CD1c-positive myeloid dendritic cell (primary cell): ENCODE results near the gene CDCP1.
A peak's percentile ranks its signal among the peaks of the same experiment; 100 is the strongest.

Experiments
- DNase-seq: peaks from one replicate; pipeline ENCODE4 v3.0.0-alpha.2; 2016; ENCODE audit errors: extremely low spot score

Gene CDCP1

DNA sequence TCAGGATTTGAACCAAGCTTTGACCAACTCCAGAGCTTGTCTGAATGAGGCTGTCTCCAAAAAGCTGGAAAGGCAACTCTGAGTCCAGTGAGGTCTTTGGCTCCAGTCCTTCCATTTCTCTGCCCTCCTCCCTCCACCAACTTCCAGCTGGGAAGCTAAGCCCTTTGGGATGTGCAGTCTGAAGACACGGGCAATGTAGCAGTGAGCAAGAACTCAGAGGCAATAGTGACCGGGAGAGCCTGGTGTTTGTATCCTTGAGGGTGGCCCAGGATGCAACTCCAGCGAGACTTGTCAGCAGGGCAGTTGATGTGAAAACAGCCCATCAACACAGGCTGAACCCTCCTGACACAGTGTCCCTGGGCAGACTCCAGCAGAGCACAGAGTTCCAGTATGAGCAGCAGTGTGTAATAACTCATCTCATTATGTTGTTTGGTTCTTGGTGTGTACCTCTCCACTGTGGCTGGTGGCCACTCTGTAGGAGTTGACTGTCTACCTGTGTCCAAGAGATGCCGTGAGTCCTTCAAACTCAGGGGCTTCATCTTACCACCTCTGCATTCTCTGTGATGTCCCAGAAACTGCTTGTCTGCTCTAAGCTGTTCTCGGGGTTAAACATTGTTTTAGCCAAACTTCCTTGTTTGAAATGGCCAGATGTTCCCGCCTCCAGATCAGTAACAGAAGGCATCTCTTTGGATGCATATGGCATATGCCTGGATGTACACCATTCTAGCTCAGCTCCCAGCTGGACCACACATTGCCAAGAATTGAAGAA, 6.6 kb downstream of the CDCP1 start:
- DNase-seq, result no peak

DNA sequence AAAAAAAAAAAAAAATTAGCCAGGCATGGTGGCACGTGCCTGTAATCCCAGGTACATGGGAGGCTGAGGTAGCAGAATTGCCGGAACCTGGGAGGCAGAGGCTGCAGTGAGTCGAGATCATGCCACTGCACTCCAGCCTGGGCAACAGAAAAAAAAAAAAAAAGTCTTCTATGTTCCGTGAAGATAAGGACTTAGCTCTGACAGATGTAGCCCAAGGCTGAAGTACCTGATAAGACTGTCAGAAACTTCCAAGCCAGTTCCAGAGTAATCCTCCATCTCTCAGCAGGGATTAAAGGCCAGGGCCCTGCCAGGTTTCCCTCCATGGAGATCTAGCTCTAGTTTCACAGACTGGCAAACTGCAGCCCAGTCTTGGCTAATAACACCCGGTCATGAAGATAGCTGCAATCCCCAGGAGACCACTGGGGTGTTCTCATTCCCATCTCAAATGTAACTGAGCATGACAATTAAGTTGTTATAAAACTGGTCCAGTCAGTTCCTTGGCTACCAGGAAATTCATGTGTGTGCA, 8.5 kb downstream of the CDCP1 start:
- no peak for DNase-seq

DNA sequence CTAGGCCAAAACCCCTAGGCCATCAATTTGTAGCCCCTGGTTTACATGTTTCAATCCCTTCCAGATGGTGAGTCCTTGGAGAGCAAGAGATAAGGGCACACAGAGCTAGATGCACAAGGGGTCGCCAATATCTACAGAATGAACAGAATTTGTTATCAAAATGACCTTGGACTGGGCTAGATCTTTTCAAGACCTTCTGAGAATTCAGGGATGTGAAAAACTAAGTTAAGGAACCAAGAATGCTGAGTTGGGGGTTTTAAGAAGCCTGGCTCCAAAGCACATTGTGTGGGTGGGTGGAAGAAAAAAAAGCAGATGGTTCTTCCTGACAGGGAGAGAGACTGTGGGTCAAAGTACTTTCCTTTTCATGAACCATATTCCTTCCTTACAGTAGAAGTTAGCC, 10.2 kb downstream of the CDCP1 start:
- DNase-seq, result peak; percentile 93

DNA sequence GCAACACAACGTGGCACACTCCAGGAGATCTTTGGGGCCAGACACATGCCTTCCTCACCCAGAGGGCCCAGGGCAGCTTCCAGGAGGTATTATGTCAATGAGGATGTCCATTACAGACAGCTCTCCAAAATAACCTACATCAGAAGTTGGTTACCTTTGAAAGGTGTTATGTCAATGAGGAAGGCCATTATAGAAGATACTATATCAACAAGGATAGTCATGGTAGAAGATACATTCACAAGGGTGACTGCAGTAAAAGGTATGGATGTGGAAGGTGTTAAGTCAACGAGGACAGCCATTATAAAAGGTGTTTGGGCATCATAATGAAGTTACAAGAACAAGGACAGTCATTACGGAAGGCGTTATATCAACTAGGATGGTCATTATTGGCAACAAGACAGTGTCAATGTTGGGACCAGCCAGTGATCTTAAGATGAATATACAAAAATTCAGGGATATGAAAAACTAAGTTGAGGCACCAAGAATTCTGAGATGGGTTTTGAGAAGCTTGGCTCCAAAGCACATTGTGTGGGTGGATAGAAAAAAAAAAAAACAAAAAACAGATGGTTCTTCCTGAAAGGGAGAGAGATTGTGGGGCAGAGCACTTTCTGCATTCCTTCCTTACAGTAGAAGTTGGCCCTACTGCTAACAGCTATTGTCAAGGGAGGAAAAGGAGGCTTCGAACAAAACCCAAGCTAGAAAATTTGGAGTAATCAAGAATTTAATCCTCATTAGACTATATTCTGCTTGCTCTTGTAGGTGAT, 11.2 kb downstream of the CDCP1 start:
- DNase-seq, result no peak

DNA sequence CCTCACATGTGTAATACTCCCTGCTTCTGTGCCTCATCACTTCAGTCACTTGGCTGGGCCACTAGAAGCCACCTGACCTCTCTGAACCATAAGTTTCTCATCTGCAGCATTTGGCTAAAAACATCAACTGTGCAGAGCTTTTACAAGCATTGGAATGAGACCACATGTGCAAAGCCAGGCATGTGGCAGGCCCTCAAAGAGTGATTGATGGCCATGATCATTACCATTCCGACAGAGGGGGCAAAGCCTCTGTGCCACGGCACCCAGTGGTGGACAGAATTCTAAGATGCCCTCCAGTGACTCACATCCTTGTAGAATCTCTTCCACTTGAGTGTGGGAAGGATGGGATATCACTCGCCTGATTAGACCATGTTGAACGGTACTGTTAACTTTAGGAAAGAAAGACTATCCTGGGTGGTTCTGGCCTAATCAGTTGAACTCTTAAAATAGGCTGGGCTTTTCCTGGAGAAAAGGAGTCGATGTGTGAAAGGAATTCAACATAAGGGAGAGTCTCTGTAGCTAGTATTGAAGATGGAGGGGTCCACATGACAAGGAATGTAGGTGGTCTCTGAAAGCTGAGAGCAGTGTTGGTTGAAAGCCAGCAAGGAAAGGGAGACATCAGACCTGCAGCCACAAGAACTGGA, 13.5 kb downstream of the CDCP1 start:
- DNase-seq, result no peak

DNA sequence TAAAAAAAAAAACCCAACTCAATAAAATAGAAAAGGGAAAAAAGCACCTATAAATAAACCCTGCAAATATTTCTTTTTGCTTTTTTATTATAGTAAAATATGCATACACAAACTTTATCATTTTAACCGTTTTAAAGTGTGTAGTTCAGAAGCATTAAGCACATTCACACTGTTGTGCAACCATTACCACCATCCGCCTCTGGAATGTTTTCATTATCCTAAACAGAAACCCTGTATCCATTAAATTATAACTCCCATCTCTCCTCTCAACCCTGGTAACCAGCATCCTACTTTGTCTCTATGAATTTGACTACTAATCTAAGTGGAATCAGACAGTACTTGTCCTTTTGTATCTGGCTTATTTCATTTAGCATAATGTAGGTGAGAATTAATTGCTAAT, 15.0 kb downstream of the CDCP1 start:
- no peak for DNase-seq

DNA sequence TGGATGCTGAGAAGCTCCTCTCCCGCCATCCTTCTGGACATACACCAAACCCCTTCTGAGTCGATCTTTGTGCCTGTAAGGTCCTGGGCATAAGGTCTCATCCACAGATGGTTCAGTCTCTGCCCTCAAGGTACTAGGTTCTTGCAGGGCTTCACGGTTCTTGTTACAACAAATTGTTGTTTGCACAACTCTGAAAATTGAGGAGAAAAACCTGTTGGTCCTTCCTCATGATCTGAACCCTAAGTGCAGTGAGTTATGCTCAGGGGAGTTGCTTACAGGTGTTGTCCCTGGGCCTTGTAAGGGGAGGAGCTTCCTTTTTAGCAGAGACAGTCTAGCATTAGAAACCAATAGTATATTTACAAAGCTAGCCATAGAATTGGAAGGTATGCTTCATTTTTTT, 15.7 kb downstream of the CDCP1 start:
- no peak for DNase-seq

DNA sequence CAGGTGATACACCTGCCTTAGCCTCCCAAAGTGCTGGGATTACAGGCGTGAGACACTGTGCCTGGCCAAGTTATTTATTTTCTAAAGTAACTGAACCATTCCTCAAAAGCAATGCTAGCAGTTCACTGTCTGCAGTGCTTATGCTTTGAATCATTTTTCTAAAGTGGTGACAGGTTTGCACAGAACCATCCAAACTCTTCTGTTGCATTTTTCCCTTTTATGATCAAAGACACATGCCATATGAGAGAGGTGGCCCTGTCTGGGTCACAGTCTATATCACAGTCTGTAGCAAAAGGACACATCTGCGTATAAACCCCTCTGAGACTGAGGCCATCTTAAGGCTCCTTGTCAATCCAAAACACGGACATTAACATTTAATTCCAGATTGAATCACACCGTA, 17.2 kb downstream of the CDCP1 start:
- DNase-seq, result no peak

DNA sequence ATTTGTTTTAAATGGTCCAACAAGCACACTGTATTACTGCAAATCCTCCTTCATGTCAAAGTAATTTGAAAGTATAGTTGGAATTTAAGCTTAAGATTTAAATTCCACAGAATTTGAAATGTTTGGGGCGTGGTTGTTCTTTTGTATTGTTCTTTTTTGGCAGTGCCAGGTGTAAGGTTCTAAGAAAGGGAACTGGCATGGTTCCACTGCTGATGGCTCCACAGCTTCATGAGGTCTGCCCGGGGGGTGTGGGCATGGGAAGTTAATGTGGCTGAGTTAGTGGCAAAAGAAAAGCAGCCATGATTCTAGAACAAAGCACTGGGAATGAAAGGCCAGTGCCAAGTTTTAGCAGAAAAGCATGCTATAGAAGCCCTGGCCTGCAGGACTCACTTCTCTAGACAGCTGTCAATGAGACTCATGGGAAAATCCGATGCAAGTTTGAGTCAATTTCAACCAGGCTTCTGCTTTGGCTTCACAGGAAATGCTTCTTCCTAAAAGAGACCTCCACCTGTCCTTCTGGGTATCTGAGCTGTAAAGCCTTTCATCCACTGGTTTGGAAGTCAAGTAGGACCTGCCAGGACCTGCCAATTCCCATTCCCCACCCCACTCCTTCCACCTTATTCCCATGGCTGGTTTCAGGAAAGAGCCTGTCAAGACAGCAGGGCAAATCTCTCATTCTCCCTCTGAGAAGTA, 18.9 kb downstream of the CDCP1 start:
- DNase-seq, result peak; percentile 40

DNA sequence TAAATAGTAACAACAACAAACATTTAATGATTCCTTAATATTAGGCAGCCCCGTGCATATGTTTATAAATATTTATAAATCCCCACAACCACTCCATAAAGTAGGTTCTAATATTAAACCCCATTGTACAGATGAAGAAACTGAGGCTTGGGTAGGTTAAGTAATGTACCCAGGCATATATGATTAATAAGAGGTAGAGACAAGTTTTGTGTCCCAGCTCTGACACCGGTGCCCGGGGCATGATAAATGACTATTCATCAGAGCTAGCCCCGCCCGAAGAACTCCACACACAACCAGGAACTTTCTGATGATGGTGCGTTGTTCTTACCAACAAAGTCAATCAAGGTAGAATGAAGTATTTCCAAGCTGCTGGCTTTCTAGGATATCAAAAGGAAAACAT, 19.4 kb downstream of the CDCP1 start:
- DNase-seq, result no peak

DNA sequence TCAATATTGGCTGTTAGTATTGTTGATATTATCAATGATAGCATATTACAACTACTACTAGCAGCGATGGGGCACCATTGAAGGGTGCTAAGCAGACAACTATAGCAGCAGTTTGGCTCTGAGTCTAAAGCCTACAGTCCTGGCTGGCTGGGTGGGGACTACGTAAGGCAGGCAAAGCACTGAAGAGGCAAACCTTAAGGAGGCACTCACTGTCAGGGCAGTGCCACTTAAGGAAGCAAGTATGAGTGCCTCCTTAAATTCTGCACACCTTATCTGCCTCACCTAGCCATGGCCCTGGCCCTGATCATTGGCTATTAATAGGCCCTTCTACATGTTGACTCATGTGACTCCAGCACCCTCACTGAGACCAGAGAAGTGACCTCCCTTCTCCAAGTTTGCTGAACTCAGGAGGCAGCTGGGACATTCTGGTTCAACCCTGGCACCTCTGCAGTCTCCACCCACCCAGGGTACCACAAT, 20.6 kb downstream of the CDCP1 start:
- DNase-seq, result no peak

DNA sequence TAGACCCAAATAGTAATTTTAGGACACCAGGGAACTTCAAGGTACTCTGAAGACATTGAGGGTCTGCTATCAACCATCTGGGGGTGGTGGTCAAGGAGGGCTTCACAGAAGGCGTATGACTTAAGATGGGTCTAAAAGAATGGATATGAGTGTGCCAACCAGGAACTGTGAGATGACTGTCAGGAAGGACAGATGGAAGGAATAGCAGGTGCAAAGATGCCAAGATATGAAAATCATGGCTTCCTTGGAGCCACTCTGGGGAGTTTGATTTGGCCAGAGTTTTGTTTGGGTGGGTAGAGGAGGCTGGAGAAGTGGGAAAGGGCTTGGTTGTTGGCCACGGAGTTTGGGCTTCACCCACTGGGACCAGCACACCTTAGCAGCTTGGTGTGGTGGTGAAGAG, 21.2 kb downstream of the CDCP1 start:
- no peak for DNase-seq

DNA sequence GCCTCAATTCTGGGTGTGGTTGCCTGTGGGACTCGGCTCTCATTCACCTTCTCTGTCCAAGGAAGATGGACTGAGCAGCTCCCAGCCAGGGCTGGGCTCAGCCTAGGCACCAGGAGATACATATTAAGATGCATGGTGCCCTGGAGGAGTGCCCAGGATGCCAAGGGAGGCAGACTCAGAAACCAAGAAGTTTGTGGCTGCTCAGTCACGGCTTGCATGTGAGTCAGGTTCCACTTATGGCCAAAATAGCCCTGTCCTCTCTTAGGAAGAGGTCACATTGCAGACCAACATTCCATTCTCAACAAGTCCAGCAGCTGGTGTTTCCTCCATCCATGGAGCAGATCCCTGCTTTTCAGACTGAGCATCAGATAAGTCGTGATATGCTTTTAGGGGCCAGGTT, 21.8 kb downstream of the CDCP1 start:
- peak; percentile 28 for DNase-seq

DNA sequence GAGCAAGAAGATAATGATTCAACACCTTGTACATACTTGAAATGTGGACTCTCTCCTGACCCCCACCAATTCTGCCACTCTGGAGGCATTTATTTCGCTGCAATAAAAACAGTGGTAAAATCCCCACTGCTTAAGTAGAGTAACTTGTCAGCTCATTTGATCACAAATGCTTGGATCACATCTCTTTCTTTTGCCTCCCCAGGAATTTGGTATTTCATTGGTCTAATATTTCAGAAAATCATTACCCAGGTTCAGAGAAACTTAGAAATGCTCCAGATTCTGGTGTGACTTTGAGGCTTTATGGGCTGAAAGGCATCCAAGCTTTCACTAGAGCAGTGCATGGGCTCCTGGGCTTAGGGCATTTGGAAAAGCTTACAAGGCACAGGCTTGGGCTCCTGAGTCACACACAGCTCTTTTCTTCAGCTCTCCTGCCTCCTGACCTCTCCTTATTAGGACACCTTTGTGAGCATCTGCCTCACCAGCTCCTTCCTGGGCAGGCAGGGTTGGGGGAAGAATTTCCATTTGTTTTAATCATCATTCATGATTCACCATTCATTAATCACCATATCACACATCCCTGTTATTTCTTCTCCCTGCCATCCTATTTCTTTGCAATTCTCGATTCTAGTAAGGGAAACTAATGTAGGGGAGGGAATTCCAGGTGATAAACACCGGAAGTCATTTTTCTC, 22.5 kb downstream of the CDCP1 start:
- DNase-seq, result no peak

DNA sequence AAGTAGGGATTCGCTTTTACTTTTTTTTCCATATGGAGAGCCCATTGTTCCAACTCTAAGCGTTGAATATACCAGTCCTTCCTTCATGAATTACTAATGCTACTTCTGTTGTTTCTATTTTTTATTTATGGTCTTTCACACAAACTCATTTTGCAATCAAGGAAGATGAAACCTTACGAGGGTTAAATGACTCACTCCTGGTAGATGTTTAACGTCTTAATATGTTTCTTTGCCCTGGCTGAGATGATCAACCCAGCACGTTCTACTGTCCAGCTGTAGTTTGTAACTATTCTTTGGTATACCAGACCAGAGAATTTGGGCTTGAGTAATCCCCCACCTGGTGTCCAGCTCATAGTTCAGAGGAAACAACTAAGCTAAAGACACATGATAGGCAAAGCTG, 23.1 kb downstream of the CDCP1 start:
- peak; percentile 37 for DNase-seq

DNA sequence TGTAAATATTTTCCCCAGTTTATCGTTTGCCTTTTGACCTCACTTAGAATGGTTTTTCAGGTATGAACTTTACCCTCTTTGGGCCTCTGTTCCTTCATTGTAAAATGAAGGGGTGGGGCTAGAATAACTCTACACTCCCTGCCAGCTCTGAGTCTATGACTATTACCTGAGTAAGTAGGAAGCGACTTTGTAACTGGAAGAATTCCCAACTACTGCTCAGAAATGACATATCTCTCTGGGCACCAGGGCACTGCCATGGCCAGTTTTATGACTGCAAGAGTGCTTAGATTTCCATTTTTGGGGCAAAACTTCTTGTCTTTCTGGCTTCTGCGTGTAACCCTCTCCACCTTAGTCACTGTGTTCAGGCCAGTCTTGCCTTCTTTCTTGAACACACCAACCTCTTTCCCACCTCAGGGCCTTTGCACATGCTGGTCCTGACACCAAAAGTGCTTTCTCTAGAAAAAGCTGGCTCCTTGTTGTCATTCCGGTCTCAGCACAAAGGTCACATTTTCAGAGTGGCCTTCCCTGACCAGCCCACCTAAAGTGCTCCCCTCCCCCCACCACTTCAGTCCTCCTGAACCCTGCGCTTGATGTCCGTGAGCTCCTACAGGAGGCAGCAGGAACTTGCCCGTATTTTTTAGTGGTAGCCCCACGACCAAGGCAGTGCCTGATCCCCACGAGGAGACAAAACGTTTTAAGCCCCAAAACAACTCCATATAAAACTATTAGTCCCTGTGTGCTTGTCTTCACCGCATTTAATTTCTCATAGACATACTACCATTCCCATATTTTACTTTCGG, 25.6 kb downstream of the CDCP1 start:
- no peak for DNase-seq

DNA sequence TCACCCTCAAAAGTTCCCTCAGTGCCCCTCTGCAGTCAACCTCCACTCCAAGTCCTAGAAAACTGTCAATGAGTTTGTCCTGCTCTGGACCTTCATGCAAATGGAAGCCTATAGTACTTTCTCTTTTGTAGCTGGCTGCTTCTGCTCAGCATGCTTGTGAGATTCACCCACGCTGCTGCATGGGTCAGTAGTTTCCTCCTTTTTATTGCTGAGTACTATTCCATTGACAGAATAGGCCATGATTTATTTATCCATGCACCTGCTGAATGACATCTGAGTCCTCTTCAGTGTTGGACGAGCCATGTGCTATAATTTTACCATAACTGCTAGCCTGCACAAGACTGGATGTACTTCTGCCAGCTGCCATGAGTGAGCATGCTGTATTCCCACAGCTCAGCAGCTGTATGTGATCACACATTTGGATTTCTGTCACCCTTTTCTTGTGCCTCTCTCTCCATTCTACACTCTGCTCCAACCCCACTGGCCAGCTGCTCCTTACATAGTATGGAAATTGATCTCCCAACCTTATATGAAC, 26.3 kb downstream of the CDCP1 start:
- no peak for DNase-seq

DNA sequence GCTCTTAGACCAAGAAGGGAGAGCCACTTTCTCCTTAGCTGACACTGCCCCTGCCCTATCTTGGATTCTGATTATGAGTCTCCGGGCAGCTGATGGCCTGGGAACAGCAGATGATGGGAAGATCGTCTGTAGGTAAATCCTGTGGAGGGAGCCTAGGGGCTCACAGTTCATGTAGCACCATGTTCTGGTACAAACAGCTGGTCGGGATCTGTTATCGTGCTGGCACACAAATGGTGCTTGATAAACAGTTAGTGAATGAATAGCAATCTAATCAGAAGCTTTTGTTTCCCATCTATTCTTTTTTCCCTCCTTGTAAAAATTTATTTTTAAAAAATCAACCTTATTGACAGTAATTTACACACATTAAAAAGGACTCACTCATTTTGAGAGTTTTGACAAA, 26.8 kb downstream of the CDCP1 start:
- no peak for DNase-seq

DNA sequence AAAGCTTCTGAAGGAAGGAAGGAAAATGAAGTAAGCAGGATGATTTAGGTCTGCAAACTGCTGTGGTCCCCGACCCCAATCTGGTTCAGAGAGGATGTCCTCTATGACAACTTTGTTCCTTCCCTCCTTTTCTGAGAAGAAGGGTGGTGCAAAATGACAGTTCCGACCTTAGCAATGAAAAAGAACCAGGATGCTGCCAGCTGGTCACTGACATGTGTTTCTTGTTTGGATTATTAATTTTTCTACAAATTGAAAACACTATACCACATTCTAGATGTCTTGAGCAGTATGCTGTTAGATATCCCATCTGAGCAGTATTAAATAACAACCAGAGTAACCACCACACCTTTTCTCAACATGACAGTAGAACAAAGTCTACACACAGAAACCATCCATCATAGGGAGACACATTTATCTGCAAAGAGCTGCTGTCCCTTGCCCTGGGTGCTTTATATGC, 27.5 kb downstream of the CDCP1 start:
- DNase-seq, result no peak

DNA sequence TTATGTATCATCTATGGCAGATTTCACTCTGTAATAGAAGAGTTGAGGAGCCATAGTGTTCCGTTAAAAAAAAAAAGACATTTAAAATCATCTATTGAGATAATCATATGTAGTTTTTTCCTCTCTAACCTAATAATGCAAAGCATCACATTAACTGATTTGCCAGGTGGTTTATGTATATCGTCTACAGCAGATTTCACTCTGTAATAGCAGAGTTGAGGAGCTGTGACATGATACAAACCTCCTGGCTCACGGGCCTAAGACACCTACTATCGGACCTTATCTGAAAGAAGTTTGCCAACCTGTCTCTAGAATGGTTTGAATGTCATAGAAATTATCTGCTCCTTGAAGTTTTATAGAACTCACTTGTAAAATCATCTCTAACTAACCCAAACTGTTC, 29.8 kb downstream of the CDCP1 start:
- no peak for DNase-seq
